CD4-positive, alpha-beta T cell treated with Interleukin-17A for 4 hours (primary cell): ENCODE data around the gene SPC24.
"Not testable (repeated sequence)": the region's sequence is repeated elsewhere in the genome, so short reads cannot be mapped to it uniquely, and the experiment has no call there.

Source experiments
- DNase-seq: peaks from one replicate; pipeline ENCODE4 v3.0.0-alpha.2; 2020; ENCODE audit warnings: mixed read lengths

The SPC24 gene

DNA sequence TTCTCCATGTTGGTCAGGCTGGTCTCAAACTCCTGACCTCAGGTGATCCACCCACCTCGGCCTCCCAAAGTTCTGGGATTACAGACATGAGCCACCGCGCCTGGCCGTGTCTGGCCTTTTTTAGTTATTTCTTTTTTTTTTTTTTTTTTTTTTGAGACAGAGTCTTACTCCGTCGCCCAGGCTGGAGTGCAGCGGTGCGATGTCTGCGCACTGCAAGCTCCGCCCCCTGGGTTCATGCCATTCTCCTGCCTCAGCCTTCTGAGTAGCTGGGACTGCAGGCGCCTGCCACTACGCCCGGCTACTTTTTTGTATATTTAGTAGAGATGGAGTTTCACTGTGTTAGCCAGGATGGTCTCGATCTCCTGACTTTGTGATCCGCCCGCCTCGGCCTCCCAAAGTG is 33.6 kb downstream of the SPC24 start:
- not testable (repeated sequence) for DNase-seq

DNA sequence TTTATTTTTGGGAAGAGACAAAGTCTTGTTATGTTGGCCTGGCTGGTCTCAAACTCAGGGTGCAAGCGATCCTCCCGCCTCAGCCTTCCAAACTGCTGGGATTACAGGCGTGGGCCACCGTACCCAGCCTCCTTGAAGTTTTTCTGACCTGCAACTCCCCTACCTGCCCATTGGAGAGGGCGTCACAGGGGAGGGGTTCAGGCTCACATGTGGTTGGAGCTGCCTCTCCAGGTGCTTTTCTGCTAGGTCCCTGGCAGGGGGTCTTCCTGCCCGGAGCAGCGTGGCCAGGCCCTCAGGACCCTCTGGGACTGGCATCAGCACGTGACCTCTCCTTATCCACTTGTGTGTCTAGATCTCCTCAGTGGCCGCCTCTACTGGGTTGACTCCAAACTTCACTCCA is 39.1 kb downstream of the SPC24 start:
- no peak for DNase-seq

DNA sequence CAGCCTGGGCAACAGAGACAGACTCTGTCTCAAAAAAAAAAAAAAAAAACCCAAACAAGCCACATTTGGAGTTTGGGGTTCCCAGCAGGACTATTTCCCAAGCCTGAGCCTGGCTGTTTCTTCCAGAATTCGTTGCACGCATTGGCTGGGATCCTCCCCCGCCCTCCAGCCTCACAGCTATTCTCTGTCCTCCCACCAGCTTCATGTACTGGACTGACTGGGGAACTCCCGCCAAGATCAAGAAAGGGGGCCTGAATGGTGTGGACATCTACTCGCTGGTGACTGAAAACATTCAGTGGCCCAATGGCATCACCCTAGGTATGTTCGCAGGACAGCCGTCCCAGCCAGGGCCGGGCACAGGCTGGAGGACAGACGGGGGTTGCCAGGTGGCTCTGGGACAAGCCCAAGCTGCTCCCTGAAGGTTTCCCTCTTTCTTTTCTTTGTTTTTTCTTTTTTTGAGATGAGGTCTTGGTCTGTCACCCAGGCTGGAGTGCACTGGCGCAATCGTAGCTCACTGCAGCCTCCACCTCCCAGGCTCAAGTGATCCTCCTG is 39.6 kb downstream of the SPC24 start:
- DNase-seq, result no peak

DNA sequence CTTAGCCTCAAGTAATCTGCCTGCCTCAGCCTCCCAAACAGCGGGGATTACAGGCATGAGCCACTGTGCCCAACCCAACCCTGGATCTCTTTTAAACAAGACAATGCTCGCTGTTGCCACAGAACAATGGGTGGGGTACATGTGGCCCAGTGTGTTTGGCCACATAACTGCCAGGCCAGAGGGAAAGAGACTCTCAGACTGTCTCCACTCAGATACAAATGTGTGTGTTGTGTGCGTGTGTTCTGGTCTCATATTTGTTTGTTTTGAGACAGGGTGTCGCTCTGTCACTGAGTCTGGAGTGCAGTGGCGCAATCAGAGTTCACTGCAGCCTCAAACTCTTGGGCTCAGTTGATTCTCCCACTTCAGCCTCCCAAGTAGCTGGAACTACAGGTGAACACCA is 40.5 kb downstream of the SPC24 start:
- no peak for DNase-seq

DNA sequence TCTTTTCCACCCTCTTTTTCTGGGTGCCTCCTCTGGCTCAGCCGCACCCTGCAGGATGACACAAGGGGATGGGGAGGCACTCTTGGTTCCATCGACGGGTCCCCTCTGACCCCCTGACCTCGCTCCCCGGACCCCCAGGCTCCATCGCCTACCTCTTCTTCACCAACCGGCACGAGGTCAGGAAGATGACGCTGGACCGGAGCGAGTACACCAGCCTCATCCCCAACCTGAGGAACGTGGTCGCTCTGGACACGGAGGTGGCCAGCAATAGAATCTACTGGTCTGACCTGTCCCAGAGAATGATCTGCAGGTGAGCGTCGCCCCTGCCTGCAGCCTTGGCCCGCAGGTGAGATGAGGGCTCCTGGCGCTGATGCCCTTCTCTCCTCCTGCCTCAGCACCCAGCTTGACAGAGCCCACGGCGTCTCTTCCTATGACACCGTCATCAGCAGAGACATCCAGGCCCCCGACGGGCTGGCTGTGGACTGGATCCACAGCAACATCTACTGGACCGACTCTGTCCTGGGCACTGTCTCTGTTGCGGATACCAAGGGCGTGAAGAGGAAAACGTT is 42.4 kb downstream of the SPC24 start:
- DNase-seq, result no peak

DNA sequence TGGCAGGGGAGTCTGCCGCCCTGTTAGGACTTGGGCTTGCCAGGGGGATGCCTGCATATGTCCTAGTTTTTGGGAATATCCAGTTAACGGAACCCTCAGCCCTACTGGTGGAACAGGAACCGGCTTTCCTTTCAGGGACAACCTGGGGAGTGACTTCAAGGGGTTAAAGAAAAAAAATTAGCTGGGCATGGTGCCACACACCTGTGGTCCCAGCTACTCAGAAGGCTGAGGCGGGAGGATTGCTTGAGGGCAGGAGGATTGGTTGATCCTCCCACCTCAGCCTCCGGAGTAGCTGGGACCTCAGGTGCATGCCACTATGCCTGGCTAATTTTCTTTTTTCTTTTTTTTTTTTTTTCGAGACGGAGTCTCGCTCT is 43.8 kb downstream of the SPC24 start:
- DNase-seq, result no peak

DNA sequence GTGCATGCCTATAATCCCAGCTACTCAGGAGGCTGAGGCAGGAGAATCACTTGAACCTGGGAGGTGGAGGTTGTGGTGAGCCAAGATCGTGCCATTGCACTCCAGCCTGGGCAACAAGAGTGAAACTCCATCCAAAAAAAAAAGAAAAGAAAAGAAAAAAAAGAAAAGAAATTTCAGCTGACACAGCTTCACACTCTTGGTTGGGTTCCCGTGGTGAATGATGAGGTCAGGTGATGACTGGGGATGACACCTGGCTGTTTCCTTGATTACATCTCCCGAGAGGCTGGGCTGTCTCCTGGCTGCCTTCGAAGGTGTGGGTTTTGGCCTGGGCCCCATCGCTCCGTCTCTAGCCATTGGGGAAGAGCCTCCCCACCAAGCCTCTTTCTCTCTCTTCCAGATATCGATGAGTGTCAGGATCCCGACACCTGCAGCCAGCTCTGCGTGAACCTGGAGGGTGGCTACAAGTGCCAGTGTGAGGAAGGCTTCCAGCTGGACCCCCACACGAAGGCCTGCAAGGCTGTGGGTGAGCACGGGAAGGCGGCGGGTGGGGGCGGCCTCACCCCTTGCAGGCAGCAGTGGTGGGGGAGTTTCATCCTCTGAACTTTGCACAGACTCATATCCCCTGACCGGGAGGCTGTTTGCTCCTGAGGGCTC is 44.3 kb downstream of the SPC24 start:
- no peak for DNase-seq

DNA sequence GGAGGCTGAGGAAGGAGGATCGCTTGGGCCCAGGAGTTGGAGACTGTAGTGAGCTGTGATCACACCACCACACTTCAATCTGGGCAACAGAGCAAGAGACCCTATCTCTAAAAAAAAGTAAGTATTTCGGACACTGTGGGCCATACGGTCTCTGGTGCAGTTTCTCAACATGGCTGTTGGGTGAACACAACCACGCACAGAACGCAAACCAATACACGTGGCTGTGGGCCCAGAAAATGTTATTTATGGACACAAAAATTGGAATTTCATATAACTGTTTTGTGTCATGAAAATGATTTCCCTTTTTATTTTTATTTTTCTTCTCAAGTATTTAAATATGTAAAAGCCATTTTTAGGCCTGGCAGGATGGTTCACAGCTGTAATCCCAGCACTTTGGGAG is 46.8 kb downstream of the SPC24 start:
- DNase-seq, result no peak

DNA sequence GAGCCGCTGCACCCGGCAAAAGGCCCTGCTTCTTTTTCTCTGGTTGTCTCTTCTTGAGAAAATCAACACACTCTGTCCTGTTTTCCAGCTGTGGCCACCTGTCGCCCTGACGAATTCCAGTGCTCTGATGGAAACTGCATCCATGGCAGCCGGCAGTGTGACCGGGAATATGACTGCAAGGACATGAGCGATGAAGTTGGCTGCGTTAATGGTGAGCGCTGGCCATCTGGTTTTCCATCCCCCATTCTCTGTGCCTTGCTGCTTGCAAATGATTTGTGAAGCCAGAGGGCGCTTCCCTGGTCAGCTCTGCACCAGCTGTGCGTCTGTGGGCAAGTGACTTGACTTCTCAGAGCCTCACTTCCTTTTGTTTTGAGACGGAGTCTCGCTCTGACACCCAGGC is 49.1 kb downstream of the SPC24 start:
- DNase-seq, result no peak

DNA sequence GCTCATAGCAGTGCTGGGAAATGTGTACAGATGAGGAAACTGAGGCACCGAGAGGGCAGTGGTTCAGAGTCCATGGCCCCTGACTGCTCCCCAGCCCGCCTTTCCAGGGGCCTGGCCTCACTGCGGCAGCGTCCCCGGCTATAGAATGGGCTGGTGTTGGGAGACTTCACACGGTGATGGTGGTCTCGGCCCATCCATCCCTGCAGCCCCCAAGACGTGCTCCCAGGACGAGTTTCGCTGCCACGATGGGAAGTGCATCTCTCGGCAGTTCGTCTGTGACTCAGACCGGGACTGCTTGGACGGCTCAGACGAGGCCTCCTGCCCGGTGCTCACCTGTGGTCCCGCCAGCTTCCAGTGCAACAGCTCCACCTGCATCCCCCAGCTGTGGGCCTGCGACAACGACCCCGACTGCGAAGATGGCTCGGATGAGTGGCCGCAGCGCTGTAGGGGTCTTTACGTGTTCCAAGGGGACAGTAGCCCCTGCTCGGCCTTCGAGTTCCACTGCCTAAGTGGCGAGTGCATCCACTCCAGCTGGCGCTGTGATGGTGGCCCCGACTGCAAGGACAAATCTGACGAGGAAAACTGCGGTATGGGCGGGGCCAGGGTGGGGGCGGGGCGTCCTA is 50.5 kb downstream of the SPC24 start:
- DNase-seq, result no peak

DNA sequence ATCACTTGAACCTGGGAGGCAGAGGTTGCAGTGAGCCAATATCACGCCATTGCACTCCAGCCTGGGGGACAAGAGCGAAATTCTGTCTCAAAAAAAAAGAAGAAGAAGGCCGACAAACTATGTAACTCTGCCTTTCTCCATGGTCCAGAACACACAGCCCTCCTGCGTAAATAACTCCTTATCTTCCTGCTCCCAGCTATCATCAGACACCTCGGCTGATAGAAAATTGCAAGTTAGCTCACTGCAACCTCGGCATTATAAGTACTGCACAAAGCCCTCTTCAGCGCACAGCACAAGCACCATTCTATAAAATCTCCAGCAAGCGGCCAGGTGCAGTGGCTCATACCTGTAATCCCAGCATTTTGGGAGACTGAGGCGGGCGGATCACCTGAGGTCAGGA is 51.9 kb downstream of the SPC24 start:
- DNase-seq, result not testable (repeated sequence)

DNA sequence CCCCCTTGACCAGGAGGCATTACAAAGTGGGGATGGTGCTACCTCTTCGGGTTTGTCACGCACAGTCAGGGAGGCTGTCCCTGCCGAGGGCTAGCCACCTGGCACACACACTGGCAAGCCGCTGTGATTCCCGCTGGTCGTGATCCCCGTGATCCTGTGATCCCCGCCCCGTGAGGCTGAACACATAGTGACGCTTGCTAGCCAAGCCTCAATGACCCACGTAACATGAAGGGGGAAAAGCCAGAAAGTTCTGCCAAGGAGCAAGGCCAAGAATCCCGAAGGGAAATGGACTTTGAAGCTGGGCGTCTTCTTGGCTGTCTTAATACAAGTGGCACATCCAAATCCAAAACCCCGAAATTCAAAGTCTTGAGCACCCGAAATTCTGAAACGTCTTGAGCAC is 52.6 kb downstream of the SPC24 start:
- DNase-seq, result no peak

DNA sequence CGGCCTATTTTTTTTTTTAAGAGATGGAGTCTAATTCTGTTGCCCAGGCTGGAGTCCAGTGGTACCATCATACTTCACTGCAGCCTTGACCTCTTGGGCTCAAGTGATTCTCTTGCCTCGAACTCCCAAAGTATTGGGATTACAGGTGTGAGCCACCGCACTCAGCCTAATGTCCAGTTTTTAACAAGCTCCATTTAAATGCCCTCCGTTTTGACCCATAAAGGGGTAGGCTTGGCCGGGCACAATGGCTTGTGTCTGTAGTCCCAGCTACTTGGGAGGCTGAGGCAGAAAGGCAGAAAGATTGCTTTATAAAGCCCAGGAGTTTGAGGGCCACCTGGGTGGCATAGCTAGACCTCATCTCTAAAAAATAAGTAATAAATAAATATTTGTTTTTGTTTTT is 54.5 kb downstream of the SPC24 start:
- DNase-seq, result no peak

DNA sequence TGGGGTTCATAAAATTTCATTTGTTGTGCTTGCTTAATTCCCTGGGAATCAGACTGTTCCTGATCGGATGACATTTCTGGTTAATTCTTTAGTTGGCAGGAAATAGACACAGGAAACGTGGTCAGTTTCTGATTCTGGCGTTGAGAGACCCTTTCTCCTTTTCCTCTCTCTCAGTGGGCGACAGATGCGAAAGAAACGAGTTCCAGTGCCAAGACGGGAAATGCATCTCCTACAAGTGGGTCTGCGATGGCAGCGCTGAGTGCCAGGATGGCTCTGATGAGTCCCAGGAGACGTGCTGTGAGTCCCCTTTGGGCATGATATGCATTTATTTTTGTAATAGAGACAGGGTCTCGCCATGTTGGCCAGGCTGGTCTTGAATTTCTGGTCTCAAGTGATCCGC is 55.5 kb downstream of the SPC24 start:
- DNase-seq, result no peak

DNA sequence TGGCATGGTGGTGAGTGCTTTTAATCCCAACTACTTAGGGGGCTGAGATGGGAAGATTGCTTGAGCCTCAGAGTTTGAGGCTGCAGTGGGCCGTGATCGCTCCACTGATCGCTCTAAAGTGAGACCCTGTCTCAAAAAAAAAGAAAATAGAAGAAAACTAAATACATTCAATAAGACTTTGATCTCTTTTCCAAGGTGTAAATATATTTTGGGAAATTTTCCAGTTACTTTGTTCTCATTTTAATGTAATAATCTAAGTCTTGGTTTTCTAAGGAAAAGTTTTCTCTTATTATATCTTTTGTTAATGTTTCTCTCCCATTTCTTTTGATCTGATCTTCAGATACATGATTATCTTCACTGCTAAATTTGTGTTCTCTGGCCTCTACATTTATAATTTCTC is 56.7 kb downstream of the SPC24 start:
- DNase-seq, result no peak

DNA sequence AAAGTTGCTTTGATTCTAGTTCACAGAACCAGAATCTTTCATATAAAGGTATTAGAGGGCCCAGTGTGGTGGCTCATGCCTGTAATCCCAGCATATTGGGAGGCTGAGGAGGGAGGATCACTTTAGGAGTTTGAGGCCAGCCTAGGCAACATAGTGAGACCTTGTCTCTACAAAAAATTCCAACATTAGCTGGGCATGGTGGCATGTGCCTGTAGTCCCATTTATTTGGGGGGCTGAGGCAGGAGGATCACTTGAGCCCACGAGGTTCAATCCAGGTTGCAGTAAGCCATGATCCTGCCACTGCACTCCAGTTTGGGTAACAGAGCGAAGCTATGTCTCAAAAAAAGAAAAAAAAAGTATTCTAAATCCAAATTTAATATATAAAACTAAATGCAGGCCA is 57.3 kb downstream of the SPC24 start:
- no peak for DNase-seq

DNA sequence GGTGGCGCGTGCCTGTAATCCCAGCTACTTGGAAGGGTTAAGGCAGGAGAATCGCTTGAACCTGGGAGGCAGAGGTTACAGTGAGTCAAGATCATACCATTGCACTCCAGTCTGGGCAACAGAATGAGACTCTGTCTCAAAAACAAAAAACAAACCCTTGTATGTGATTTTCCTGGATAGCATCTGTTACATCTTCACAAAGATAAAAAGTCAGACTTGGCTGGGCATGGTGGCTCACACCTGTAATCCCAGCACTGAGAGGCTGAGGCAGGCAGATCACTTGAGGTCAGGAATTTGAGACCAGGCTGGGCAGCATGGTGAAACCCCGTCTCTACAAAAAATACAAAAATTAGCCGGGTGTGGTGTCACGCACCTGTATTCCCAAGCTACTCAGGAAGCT is 58.2 kb downstream of the SPC24 start:
- DNase-seq, result not testable (repeated sequence)

DNA sequence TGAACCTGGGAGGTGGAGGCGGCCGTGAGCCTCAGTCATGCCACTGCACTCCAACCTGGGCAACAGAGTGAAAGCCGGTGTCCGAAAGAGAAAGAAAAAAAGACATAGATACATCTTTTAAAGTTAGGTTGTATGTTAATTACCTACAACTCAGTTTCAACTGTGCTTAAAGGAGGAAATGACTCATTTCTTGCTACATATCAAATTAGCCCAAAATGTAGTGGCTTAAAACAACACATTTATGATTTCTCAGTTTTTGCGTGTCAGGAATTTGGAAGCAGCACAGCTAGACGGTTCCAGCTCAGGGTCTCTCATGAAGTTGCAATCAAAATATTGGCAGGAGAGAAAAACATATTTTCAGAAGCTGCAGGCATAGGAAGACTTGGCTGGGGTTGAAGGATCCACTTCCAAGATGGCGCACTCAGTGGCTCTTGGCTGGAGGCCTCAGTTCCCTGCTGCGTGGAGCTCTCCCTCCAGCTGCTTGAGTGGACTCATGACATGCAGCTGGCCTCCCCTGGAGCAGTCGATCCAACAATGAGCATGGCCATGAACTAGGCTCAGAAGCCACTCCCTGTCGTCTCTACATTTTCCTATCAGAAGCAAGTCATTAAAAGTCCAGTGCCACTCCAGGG is 59.3 kb downstream of the SPC24 start:
- DNase-seq, result peak; percentile 45
